ENCODE results near the gene SLC27A5.

DNA sequence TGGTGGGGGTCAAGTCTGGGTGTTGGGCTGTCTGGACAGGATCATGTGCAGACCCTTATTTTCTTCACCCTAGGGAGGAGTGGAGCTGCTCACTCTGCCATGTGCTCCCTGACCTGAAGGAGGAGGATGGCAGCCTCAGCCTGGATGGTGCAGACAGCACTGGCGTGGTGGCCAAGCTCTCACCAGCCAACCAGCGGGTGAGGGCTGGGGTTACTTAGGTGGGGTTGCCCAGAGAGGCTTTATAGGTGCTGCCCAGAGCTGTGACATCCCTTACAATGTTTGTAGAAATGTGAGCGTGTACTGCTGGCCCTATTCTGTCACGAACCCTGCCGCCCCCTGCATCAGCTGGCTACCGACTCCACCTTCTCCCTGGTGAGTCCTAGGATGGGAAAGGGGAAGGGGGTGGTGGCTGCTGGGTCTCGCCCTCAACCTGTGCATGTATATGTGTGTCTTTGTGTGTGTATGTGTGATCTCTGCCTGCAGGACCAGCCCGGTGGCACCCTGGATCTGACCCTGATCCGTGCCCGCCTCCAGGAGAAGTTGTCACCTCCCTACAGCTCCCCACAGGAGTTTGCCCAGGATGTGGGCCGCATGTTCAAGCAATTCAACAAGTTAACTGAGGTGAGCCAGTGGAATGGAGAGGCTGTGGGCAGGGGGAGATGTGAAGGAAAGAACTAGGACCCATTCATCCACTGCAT lies 38.0 kb upstream of the SLC27A5 start:
- TF ChIP-seq YY1 (IDR thresholded peaks at IDR 0.05; ENCODE audit: insufficient read depth, insufficient read length) = no peak
- TF ChIP-seq ZNF274 (IDR thresholded peaks at IDR 0.05; ENCODE audit: low read depth, low read length) = no peak
- TF ChIP-seq SUZ12 (IDR thresholded peaks at IDR 0.05; ENCODE audit: extremely low read depth, insufficient read depth, insufficient read length) = no peak

All from NT2/D1 (cell line).